ENCODE results near the gene CCDC116.

The CCDC116 gene

DNA sequence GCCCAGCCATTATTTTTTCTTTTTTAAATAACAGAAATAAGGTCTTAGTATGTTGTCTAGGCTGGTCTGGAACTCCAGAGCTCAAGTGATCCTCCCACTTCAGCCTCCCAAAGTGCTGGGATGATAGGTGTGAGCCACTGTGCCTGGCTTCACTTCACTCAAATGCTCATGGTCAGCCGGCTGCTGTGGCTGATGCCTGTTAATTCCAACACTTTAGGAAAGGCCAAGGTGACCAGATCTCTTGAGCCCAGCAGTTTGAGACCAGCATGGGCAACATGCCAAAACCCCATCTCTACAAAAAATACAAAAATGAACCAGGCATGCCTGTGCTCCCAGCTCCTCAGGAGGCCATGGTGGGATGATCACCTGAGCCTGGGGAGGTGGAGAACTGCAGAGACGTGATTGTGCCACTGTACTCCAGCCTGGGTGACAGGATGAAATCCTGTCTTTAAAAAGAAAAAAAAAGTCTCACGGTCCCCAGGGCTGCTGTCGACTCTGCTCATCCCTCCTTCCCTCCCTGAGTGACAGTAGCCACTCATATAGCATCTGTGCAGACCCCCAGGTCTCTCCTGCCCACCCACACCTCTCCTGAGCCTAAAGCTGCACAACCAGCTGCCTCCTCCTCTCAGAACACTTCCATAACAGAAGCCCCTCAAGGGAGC is 6.4 kb upstream of the CCDC116 start:
- TF ChIP-seq ZFP30 (CRISPR knock-in tag; IDR thresholded peaks at IDR 0.05) (no peak), TCF4 (CRISPR knock-in tag; IDR thresholded peaks at IDR 0.05; ENCODE audit: borderline replicate concordance) (no peak), TOX (CRISPR knock-in tag; IDR thresholded peaks at IDR 0.05; ENCODE audit: borderline replicate concordance) (no peak), PPARA (CRISPR knock-in tag; IDR thresholded peaks at IDR 0.05; ENCODE audit: borderline replicate concordance) (no peak), RARB (CRISPR knock-in tag; IDR thresholded peaks at IDR 0.05) (no peak), GLIS3 (CRISPR knock-in tag; IDR thresholded peaks at IDR 0.05) (no peak), SNAI2 (CRISPR knock-in tag; IDR thresholded peaks at IDR 0.05) (no peak), ZFP3 (CRISPR knock-in tag; IDR thresholded peaks at IDR 0.05) (no peak), BACH2 (CRISPR knock-in tag; IDR thresholded peaks at IDR 0.05; ENCODE audit: borderline replicate concordance) (no peak), ZC3H10 (CRISPR knock-in tag; IDR thresholded peaks at IDR 0.05) (no peak), ZNF8 (CRISPR knock-in tag; IDR thresholded peaks at IDR 0.05) (no peak), ZNF565 (CRISPR knock-in tag; conservative IDR thresholded peaks at IDR 0.05; ENCODE audit: low read depth) (no peak), ZNF70 (CRISPR knock-in tag; IDR thresholded peaks at IDR 0.05) (no peak), ARNTL (CRISPR knock-in tag; IDR thresholded peaks at IDR 0.05; ENCODE audit: borderline replicate concordance, low read depth) (no peak), ISL1 (CRISPR knock-in tag; IDR thresholded peaks at IDR 0.05) (no peak), CSDC2 (CRISPR knock-in tag; IDR thresholded peaks at IDR 0.05) (no peak)
- TF ChIP-seq, protein P1, sequence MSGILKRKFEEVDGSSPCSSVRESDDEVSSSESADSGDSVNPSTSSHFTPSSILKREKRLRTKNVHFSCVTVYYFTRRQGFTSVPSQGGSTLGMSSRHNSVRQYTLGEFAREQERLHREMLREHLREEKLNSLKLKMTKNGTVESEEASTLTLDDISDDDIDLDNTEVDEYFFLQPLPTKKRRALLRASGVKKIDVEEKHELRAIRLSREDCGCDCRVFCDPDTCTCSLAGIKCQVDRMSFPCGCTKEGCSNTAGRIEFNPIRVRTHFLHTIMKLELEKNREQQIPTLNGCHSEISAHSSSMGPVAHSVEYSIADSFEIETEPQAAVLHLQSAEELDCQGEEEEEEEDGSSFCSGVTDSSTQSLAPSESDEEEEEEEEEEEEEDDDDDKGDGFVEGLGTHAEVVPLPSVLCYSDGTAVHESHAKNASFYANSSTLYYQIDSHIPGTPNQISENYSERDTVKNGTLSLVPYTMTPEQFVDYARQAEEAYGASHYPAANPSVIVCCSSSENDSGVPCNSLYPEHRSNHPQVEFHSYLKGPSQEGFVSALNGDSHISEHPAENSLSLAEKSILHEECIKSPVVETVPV (CRISPR knock-in tag; IDR thresholded peaks at IDR 0.05): no peak
- TF ChIP-seq, protein P2, sequence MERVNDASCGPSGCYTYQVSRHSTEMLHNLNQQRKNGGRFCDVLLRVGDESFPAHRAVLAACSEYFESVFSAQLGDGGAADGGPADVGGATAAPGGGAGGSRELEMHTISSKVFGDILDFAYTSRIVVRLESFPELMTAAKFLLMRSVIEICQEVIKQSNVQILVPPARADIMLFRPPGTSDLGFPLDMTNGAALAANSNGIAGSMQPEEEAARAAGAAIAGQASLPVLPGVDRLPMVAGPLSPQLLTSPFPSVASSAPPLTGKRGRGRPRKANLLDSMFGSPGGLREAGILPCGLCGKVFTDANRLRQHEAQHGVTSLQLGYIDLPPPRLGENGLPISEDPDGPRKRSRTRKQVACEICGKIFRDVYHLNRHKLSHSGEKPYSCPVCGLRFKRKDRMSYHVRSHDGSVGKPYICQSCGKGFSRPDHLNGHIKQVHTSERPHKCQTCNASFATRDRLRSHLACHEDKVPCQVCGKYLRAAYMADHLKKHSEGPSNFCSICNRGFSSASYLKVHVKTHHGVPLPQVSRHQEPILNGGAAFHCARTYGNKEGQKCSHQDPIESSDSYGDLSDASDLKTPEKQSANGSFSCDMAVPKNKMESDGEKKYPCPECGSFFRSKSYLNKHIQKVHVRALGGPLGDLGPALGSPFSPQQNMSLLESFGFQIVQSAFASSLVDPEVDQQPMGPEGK (CRISPR knock-in tag; IDR thresholded peaks at IDR 0.05; ENCODE audit: borderline replicate concordance): no peak
- TF ChIP-seq, protein P3, sequence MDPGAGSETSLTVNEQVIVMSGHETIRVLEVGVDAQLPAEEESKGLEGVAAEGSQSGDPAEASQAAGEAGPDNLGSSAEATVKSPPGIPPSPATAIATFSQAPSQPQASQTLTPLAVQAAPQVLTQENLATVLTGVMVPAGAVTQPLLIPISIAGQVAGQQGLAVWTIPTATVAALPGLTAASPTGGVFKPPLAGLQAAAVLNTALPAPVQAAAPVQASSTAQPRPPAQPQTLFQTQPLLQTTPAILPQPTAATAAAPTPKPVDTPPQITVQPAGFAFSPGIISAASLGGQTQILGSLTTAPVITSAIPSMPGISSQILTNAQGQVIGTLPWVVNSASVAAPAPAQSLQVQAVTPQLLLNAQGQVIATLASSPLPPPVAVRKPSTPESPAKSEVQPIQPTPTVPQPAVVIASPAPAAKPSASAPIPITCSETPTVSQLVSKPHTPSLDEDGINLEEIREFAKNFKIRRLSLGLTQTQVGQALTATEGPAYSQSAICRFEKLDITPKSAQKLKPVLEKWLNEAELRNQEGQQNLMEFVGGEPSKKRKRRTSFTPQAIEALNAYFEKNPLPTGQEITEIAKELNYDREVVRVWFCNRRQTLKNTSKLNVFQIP (CRISPR knock-in tag; IDR thresholded peaks at IDR 0.05; ENCODE audit: borderline replicate concordance, low read depth): no peak

DNA sequence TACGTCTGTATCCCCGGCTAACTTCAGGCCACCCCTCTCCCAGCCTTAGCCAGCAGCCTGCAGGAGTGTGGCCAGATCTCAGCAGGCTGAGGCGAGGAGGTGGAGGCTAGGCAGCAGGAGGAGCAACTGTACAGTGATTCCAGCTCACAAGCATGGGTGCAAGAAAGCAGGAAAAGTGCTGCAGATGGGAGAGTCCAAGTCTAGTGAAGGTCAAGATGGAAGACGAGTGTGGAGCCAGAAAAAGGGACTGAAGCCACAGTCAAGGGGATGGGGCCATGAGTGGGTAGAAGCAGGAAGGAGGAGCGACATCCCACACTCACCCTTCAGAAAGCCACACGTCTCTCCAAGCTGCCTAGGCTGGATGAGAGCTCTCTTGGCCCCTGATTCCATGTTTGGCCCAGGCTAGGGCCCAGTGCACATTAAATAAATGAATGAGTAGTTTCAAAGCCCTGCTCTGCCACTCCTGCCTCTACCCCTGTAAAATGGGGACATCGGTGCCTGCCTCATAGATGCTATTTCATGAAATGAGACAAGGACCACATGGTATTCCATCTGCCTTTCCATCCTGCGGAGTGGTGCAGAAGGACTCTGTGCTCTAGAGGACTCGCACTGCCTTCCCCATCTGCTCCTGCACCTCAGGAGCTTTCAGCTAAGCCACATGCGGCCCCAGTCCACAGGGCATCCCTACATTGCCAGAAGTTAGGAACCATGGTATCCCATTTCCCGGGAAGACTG is 5.7 kb upstream of the CCDC116 start:
- ATAC-seq: no peak
- TF ChIP-seq OSR1 (CRISPR knock-in tag; IDR thresholded peaks at IDR 0.05): no peak
- TF ChIP-seq TCF4 (CRISPR knock-in tag; IDR thresholded peaks at IDR 0.05; ENCODE audit: borderline replicate concordance): no peak
- TF ChIP-seq, protein P3 (CRISPR knock-in tag; IDR thresholded peaks at IDR 0.05; ENCODE audit: borderline replicate concordance, low read depth): no peak
- no peak for TF ChIP-seq RARB (CRISPR knock-in tag; IDR thresholded peaks at IDR 0.05)
- TF ChIP-seq CSDC2 (CRISPR knock-in tag; IDR thresholded peaks at IDR 0.05): no peak
- no peak for TF ChIP-seq ZFP3 (CRISPR knock-in tag; IDR thresholded peaks at IDR 0.05)

More for the DNA sequence above, 6.4 kb upstream of the CCDC116 start:
- ATAC-seq: no peak

DNA sequence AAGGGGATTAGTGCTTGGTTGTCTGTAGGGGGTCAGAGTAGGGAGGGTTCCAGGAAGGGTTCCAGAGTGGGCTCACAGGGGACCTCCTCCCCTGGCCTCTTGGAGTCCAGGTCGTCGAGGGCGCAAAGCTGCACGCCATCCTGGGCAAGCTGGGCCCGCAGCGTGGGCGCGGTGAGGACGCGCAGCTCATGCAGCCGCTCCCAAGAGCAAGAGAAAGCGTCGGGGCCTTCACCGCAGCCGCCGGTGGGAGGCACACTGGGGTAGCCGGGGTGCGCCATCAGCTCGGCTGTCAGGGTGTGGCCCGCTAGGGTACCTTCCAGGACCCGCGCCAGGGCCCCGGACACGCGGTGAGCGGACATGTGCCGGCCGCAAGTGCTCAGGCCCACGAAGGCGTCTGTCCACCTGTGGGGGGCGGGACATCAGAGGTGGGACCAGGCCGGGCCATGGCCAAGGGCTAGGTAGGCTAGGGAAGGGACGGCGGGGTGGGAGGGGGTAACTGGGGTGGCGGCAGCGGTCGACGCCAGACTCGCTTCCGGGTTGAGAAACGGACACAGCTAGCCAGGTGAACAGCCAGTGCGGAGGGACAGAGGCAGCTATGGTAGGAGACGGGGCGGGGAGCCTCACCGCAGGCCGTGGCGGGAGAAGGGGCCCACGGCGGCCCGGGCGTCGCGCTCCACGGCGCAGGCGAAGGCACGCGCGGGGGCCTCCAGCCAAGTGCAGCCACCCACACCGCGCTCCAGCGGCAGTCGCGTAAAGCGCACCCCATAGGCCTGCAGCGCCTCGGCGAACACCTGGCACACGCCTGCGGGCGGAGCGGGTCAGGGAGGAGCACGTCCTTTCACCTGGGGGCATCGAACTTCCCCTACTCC is 3.9 kb upstream of the CCDC116 start:
- TF ChIP-seq PPARA (CRISPR knock-in tag; IDR thresholded peaks at IDR 0.05; ENCODE audit: borderline replicate concordance): no peak
- TF ChIP-seq ARNTL (CRISPR knock-in tag; IDR thresholded peaks at IDR 0.05; ENCODE audit: borderline replicate concordance, low read depth): peak; percentile 31; the same call in 1 of the 2 replicates
- TF ChIP-seq TCF4 (CRISPR knock-in tag; IDR thresholded peaks at IDR 0.05; ENCODE audit: borderline replicate concordance): no peak
- no peak for TF ChIP-seq ZC3H10 (CRISPR knock-in tag; IDR thresholded peaks at IDR 0.05)
- no peak for TF ChIP-seq GLIS3 (CRISPR knock-in tag; IDR thresholded peaks at IDR 0.05)
- TF ChIP-seq ISL1 (CRISPR knock-in tag; IDR thresholded peaks at IDR 0.05): no peak
- TF ChIP-seq CSDC2 (CRISPR knock-in tag; IDR thresholded peaks at IDR 0.05): 0 out of 2 replicates have a peak, but pooled peaks have one; percentile 60
- TF ChIP-seq ZNF8 (CRISPR knock-in tag; IDR thresholded peaks at IDR 0.05): no peak
- TF ChIP-seq ZFP3 (CRISPR knock-in tag; IDR thresholded peaks at IDR 0.05): no peak
- ATAC-seq: peak; percentile 1
